Effector CD4-positive, alpha-beta T cell (primary cell): ENCODE measurements around the gene CRIM1.

Experiments
- DNase-seq: peaks from one replicate; pipeline ENCODE4 v3.0.0-alpha.2; 2020

CRIM1 gene

DNA sequence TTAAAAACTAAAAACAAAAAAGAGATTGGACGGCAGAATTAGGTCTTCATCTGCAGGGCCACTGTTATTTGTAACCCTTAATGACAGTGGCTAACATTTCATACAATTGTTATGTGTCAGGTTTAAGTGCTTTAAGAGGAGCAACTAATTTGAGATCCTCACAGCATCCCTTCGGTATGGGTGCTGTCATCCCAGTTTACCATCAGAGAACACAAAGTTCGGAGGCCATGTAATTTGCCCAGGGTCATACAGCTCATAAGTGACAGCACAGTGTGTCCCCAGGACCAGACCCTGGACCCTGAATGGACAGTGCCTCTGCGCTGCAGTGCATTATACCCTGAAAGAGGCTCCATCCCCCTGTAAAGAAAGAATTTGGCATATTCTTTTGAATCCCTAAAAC is 127.7 kb downstream of the CRIM1 start:
- DNase-seq, result no peak

DNA sequence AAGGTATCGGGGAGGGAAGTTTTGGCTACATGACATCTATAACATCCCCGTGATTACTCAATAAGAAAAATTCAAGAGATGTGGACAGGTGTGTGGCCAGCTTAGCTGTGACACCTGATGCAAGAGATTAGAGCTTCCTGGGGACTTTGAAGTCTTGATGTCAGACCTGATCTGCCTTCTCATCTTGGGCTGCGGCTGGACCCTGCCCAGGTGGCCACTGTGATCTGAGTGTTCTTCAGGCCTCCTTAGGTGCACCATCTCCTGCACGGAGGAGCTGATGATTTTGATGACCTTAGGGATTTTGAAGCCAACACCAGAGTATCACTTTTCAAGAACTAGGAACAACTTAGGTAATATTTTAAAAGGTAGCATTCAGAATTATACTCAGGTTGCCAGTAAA is 128.9 kb downstream of the CRIM1 start:
- DNase-seq, result no peak

DNA sequence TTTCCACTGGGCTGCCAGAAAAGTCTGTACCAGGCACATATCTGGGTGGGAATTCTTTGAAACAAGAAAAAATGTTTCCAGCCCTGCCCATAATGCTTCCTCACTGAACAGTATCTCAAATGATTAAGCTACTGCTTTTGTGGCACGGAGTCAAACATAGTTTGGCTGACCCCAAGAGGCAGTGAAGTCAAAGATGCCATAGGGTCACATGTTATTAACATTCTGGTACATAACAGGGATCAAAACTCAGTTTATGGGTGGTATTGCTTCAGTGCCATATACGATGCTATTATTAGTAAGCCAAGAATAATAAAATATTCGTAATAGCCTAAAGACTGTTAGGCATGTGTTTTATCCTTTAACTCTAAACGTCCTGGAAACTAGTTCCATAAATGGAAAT is 129.9 kb downstream of the CRIM1 start:
- no peak for DNase-seq

DNA sequence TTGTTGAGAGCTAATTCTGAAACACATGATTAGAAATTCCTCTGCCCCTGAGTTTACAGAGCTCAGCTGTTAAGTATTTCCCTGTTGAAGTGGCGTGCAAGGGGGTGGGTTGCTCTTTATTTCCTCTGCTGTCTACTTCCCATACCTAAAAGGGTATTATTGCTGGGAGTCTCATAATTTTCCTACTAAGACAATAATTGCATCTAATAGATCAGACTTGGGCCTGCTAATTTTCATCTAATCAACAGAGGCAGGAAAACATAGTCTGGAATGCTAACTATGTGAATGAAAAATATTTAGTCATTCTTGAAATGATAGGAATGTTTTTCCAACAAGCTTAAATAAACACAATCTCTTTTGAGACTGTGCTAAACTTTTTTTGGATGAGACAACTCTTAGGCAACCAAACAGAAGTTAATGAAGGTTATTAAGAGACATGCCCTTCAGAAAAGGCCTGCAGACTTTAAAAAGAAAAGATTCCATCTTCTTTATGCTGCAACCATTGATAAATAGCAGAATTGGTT is 131.0 kb downstream of the CRIM1 start:
- no peak for DNase-seq

DNA sequence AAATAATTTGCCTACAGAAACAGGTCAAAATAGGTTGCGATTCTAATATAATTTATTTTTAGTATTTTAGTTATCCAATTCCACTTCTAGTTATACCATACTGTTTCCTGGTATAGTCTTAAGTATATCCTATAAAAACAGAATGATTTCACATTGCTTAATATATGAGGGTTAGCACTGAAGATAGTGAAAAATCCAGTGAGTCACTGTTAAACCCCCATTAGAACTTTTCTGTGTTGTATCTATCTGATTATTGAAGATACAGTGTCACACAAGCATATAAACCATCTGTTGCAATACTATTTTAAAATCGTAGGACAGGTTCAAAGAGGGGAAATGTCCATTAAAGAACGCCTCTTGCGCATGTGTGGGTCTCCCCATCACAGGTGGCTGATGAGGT is 132.4 kb downstream of the CRIM1 start:
- no peak for DNase-seq

DNA sequence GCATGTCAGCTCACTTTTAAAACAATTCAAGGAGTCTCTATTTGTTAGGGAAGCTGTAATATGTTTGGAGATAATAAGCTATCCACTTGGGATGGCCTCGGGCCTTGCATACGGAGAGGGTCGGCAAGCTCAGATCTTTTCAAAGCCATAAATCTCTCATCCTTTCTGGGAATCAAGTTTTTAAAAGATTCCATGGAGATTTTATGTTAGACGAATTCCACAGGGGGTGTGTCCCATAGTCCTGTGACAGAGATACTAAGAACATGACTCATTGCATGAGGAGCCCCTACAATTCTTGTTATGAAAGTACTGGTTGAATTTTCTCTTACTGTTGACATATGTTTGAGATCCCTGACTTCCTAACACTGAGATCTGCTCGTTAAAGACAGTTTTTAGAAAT is 133.7 kb downstream of the CRIM1 start:
- no peak for DNase-seq

DNA sequence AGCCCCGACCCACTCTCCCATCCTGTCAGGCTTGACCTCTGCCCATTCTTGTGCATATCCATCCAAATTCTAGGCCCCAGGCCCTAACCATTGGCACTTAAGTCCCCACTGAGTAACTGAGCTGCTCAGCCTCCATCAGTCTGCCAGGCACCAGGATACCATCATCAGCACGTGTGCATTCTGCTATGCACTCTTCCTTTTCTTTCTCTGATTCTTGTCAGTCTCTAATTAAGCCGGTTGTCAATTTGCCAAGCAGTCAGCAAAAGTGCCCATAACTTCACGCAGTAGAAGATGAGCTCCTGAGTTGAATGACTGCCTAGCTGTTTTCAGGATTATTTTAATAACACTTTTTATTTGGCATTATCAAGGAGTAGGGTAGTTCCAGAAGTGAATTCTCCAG is 135.2 kb downstream of the CRIM1 start:
- DNase-seq, result no peak

DNA sequence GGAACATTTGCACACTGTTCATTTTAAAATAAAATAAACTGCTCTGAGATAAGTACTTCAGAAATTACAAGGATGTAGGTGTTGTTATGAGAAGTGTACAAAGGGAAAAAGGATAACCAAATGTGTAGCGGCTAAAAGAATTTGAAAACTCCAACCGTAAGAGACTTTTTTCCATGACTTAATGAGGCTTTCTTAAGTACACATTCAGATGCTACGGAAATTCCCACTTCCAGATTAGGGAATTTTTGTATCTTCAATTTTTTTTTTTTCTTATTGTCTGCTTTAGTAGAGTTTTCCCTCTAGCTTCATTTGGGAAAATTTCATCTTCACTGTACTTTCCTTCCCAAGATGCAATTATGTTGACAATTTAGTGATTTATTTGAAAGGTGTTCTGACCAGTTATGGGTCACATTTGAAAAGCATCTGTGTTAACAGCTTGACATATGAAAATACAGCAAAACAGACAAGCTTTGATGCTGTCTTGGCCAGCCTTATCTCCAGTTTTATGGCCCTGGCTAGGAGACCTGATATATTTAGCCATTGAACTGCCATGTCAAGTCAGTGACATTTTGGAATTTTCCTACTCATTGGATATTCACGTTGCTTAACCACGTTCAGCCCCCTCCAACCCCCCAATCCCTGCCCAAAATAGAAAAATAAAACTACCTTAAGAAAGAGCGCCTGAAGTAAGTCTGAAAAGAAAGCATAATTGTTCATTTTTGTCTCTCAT is 136.8 kb downstream of the CRIM1 start:
- DNase-seq, result no peak

DNA sequence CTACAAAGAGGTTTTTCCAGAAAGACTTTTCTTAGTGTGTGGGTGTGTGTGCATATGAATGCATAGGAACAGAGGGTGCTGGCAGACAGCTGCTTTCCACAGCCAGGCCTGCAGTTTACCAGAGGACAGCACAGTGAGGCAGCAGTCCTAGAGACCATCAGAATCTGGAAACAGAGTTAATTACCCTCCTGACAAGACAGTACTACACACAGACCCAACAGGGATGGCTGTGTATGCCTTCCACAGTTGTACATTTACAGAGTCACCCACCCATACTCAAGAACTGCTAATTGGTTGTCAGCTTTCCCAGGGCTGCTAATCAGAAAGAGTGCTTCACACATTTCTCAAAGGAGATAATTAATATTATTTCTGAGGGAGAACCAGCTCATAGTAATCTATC is 137.7 kb downstream of the CRIM1 start:
- DNase-seq, result no peak

DNA sequence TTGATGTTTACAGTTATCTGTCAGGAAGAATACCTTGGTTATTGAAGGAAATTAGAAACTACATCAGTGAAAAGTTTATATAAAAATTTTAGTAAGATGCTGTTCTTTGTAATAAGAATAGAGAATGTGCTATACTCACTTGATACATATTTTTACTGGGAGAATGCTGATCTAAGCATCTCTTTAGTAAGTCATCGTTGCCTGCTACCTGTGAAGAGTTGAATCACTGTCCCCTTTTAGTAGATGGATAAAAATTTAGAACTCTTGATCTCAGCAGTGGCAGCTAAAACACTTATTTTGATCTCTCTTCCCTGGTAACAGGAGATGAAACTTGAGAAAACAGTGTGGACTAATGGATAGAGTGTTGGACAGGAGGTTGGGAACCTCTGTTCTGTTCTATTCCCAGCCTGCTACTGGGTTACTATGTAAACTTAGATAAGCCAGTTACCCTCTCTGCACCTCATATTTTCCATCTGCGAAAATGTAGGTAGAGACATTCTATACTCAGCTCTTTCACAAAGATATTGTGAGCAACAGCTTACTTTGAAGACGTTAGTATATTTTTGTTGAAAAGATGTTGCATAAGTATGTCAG is 142.1 kb downstream of the CRIM1 start:
- DNase-seq, result no peak

DNA sequence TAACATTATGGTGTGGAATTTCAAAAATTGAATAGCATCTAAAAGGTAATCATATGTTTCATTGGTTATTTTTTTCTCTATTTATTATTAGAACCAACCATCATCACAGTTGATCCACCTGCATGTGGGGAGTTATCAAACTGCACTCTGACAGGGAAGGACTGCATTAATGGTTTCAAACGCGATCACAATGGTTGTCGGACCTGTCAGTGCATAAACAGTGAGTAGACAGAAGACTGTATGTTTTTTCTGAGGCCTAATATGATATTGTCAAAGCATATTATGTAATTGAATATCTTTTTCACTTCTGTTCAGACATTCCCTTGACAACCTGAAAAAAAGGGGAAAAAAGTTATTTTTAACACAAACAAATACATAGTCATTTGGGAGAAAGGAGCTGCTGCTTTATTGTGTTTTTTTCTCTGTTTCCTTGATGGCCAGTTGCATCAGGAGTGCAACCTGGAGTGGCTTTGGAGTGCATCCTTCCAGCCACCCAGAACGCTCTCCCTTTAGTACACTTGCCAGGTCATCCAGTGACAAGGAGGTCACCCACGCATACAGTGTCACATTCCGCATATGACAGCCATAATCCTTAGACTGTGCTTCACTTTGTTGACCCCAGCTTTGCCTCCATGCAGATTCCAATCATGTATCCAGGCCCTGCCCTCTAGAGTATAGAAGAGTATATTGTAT is 143.7 kb downstream of the CRIM1 start:
- no peak for DNase-seq

DNA sequence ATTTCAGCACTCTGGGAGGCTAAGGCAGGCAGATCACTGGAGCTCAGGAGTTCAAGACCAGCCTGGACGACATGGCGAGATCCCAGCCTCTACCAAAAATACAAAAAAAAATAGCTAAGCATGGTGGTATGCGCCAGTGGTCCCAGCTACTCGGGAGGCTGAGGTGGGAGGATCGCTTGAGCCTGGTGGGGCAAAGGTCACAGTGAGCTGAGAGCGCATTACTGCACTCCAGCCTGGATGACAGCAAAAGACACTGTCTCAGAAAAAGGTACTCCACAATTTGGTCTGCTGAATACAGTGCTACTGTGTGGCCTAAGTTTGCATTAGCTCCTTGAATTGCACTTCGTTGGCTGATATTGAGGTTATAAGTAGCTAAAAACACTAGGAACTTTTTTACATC is 144.5 kb downstream of the CRIM1 start:
- no peak for DNase-seq

DNA sequence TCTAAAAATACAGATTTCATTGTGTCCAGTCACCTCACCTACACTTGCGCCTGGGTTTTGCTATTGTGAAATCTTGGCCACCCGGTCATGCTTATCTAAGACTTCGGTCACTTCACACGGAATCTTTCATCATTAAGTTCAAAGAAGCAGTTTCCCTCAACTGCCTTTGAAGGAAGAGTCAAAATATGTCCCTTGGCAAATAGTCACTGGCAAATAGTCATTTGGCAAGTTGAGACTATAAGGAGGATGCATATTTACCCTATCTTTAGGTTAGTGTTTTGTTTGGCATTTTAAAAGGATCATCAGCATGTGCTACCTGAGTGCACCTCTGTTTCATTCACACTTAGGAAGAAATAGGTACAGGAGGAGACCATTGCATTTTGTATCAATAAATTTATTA is 146.5 kb downstream of the CRIM1 start:
- no peak for DNase-seq

DNA sequence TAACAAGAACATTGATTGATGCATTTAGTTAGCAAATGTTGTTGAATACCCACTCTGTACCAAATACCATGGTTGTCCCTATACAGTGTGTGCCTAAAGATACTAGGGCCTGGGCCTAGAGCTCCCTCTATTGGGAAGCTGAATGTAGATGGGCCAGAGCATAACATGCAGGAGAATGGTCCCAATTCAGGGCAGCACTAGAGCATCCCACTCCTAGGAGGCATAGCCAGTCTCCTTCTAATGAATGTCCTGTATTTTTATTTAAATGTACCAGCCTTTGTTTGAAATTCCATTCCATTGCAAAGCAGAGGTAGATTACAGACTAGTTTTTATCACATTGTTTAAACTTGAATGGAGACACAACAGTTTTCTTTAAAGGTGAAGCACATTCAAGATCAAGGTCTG is 151.8 kb downstream of the CRIM1 start:
- no peak for DNase-seq

DNA sequence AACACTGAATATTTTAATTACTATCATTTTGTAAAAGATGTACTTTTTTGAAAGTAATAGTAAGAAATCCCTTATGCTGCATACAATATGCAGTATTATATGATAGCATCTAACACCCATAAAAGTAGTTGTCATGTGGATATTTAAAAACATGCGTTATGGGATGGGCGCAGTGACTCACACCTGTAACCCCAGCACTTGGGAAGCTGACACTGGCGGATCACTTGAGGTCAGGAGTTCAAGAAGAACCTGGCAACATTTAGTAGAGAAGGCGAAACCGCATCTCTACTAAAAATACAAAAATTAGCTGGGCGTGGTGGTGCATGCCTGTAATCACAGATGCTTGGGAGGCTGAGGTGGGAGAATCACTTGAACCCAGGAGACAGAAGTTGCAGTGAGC is 153.5 kb downstream of the CRIM1 start:
- no peak for DNase-seq

DNA sequence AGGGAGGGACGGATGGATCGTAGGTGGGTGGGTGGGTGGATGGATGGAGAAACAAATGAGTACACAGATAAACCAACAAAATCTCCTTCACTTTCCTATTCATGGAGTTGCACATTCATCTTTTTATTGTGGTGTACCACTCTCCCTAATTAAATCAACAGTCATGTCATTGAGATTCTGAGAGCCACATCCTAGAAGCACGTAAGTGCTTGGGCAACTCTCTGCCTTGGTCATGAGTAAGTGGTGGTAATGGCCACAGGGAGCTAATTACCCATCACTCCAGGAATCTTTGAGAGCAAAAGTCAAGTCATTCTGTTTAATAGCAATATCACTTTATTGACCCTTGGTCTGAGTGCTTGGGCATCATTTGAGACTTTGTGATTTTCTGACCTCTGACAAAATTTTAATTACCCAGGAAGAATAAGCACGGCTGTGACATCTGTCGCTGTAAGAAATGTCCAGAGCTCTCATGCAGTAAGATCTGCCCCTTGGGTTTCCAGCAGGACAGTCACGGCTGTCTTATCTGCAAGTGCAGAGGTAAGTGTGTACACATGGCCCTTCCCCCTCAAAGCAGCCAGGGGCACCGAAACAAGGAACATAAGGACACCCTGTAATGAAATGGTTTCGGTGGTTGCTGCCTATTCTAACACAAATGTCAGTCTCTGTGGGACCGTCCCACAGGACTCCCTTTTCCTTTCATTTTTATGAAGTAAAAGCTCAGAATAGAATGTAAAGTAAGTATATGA is 156.5 kb downstream of the CRIM1 start:
- no peak for DNase-seq

DNA sequence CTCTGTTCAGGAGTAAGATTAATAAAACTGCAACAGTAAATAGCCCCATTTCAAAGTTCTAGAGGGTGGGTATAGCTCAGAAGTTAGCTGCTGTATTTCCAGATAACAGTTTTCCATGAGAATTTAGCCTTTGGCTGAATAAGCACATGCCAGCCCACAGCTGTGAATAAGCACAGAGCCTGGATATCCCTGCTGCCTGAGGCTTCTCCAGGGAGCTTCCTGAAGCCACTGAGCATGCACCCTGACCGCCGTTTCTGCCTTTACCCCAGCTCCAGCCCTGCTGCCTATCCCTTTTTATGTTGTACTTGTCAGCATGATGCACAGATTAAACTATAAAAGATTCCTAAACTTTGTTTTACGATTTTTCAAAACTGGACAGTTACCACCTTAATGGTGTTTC is 157.1 kb downstream of the CRIM1 start:
- DNase-seq, result no peak

DNA sequence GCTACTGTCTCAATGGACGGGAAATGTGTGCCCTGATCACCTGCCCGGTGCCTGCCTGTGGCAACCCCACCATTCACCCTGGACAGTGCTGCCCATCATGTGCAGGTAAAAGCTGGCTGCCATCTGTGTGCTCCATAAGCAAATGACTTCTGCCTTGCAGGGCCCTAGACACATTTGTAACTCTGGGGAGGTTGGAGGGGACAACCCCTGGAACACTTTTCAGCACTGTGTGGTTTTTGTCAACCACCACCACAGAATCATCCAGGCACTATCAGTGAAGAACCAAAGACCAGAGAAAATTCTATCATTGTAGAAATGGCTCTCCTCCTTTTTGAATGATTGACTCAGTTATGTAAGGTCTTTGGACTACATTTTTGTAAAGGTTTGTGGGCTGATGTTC is 158.1 kb downstream of the CRIM1 start:
- DNase-seq, result no peak

DNA sequence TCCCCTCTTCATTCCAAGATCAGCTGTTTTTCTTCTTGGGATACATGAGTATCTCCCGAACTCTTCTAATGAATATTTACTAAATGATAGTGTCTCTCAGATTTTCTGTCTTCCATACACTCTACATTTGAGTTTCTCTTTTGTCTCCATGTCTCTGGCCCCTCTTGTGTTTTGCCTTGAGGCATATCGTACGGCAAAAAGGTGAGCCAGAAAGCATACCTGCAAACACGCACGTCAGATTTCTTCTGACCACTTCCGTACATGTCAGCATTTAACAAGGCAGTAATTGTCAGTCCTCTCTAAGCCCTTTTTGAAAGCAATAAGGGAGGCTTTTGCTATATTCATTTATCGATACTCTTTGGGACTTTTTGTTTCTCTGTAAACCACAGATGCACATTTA is 160.0 kb downstream of the CRIM1 start:
- no peak for DNase-seq

DNA sequence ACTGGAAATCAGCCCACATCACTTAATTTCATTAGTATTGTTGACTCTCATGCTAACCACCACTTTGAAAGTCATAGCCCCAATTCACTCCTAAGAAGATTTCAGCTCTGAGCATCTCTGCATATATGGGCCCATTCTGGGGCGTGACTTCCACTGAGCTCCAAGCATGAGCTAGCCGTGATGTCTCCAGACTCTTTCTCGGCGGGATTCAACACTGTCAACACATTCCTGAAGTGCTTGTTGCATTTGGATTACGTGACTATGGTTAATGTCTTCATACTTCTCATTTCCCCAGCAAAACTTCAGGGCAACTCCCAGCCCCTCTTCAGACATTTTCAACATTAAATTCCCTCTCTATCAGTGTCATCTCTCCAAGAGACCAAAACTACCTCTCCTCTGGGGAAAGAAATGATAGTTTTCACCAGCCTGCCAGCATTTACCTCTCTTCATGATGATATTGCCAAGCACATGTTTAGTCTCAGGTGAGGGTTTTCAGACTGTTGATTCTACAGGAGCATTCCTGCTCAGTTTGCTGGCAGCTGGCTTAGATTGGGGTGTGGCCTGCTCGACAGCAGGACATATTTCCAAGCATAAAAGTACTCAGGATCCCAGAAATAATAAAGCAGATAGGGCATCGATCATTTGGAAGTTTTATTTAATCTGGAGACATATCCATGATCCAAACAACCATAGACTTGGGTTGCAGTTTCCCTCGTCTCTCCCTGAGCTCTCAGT is 160.7 kb downstream of the CRIM1 start:
- DNase-seq, result no peak

DNA sequence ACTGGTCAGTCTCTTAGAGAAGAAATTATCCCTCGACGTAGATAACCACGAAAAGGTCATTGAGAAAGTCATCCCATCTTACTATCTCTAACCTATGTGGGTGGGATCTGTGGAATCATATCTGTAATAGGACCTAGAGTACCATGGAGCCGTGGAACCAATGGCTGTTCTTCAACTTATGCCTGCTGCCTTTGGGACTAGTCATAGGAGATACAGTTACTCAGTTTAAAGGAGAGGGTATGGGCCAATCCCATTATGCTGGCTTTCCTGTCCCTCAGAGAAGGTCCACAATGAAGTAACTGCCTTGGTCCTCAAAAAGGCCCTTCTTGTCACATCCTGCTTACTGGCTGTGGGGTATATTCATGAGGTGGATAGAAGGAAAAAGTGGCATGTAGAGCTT is 164.9 kb downstream of the CRIM1 start:
- no peak for DNase-seq

DNA sequence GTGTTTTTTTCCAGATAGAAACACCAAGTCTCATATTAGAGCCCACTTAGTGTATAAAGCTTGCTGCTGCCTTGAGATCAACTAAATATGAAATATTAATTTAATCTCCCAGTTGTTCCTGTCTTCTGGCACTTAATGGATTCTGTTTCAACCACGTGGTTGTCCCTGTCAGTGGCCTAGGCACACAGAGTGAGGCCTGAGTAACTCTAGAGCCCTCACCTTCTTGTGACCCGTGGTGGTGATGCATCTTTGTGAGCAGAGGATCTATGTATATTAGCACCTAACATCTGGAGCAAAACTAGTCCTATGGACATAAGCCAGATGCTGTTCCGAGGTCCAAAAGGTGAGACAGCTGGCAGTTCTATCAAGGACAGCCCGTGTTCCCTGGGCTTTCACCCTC is 167.6 kb downstream of the CRIM1 start:
- no peak for DNase-seq

DNA sequence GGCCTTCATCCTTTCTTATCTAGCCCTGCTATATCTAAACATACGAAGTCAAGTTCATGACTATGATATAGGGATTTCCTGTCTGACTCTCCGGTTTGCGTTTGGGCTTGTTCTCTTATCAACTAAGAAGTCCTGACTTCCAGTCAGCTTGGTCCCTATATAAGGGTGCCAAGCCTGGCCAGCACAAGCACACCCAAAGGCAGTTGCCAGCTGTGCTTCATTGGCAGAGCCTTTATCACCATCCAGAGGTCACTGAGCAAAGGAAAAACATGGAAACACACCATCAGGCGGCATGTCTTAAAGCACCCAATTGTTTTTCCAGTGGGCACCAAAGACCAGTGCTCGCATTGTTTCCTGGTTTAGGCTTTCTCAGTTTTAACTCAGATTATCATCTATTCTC is 169.7 kb downstream of the CRIM1 start:
- DNase-seq, result no peak
